Prostate gland (tissue), 2 donors: ENCODE data around the gene FHOD3.

Experiments used
- CTCF ChIP-seq, 4 experiments: fragments of 200-600 bp in 2 of 4; fragments of 450-650 bp in 2 of 4; sonication (generic) in 2 of 4; IDR thresholded peaks; 1 replicate in 3 of 4; 2 replicates in 1 of 4; pipeline ENCODE4 v1.5.1; 2016 to 2019; ENCODE audit warnings: antibody characterized with exemption in 4 of 4, mild to moderate bottlenecking in 2 of 4, moderate library complexity in 2 of 4
- POLR2AphosphoS5 ChIP-seq: sonication (generic); formaldehyde crosslinking; IDR thresholded peaks from one replicate; pipeline ENCODE4 v1.6.1; 2017; ENCODE audit warnings: antibody characterized with exemption

GRCh38 chr18:36735130-36735529, 437.6 kb downstream of the FHOD3 start:
- no peak for TF ChIP-seq CTCF (IDR thresholded peaks at IDR 0.05)
- no peak for TF ChIP-seq POLR2AphosphoS5
